Measurements from ENCODE around the gene CREG1.

CREG1 gene

GRCh38 chr1:167502719-167503462, 50.7 kb downstream of the CREG1 start:
- no peak for DNase-seq

DNA sequence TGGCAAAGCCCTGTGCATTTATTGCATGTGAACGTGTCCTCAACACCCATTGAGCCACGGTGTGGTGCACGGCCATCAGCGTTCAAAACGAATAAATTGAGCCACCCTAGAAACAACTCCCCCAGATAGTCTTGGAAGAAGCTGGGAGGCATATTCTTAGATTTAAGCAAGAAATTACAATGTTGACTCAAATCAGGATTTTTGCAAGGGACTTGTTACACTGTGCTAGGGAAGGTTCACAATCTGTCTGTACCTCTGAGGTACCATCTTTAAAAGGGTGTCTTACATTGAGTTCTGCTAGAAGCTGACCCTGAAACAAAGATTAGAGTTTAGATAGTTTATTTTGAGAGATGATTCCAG, 51.4 kb downstream of the CREG1 start:
- no peak for DNase-seq

DNA sequence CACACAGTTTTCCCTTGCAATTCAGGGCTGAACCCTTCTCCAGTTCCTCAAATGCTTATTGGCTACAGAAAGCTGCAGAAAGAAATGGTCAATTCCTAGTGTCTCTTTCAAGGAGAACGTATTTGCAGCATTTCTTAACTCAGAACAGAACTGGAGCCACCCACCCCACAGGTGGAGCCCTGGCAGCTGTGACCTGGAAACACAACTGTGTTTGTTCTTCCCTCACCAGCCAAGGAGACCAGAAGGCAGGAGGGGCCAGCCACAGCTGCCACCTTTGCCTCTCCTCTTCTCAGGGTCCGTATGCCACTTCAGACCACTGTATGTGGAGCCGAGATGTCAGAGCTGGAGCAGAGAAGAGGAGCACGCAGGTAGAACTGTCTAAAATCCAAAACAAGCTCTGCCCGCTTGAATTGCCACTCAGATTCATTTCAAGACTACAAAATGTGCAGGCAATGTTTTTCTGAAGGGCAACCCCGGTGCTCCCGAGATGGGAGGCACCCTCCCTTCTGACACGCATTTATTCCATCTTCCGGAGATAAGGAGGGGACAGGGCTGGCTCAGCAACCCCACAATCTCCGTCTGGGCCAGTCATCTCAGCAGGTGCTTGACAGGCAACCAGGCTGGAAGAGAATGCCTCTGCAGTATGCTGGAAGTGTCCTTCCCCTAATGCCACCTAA, 51.9 kb downstream of the CREG1 start:
- no peak for DNase-seq

GRCh38 chr1:167500283-167500860, 53.2 kb downstream of the CREG1 start:
- no peak for DNase-seq

- DNase-seq = no peak
These were observed 53.9 kb downstream of the CREG1 start for GRCh38 chr1:167499664-167500101.

DNA sequence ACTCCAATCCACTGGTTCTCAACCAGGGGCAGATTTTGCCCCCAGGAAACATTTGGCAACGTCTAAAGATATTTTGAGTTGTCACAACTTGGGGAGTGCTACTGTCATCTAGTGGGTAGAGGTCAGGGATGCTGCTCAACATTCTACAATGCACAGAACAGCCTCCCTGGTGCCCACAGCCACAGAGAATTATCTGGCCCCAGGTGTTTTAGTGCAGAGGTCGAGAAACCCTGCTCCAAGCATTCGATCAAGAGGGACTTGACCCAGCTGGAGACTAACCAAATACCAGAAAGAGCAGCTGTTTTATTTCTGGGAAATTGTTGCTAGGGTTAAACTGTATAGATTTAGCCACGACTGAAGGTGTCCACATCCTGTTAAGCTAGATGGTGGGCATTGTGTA, 54.5 kb downstream of the CREG1 start:
- DNase-seq = no peak

DNA sequence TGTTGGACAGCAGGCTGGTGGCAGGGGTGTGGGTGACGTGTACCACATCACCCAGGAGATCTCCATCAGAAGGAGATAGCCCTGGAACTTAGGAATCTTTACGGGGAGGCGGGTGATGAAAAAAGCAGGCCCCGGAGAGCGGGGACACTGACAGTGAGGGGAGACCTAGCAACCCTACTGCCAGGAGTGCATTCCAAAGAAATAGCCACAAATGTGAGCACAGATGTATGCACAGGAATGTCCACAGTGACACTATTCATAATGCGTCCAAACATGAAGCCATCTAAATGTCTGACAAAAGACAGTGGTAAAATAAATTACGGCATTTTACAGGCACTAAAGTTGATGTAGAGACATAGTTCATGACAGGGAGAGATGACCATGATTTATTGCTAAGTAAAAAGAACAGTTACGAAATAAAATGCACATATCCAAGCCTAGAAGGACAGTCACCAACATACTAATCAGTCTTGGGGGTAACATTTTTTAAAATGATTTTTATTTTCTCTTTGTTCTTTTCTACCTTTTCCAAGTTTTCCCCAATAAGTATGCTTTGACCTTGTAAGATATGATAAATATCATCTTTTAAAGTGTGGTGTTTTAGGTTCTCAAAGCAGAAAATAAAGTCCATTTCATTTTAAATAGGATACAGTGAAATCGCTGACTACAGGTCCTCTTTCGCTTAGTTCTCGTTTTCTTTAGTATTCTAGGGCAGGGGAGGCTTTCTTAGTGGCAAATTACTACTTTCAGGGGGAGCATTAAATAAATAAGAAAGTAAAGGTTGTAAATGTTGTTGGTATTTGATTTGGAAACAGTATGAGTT, 56.6 kb downstream of the CREG1 start:
- DNase-seq = no peak

DNA sequence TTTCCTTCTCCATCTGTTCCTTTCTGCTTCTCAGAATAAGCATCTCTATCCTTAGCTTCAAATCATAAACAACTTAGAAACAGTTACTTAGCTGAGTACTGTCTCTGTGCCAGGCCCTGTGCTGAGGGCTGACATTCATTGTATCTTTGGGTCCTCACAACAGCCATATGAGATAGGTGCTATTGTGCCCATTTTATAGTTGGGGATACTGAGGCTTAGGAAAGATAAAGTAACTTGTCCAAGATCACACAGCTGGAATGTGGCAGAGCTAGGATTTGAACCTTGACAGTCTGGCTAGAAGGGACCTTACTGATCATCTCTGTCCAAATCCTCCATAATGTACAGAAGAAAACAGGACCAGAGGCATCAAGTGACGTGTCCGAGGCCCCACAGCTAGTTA, 60.2 kb downstream of the CREG1 start:
- DNase-seq = no peak

- no peak for DNase-seq
These were observed 61.1 kb downstream of the CREG1 start for GRCh38 chr1:167492481-167492910.

GRCh38 chr1:167491586-167492461, 61.7 kb downstream of the CREG1 start:
- DNase-seq = no peak

Data from DMS153 (cell line).